Caco-2 (cell line): ENCODE data around the gene CHAC2. TPM values are rescaled to one million over a fixed set of nuclear protein-coding genes. Genes with fewer than 3 reads are reported as not detected.

Experiments
- BruUV-seq: library from RNA; stranded (reverse); fragments of 400-500 nt; replicated peaks from 2 replicates; lab custom pipeline; 2021; lab: Mats Ljungman, UMichigan
- CTCF ChIA-PET: fragments of 300-600 bp; sonication (Branson Sonifier 250); formaldehyde crosslinking; loops from one replicate; lab custom pipeline; 2022; ENCODE audit warnings: antibody characterized with exemption; lab: Charles Lee
- POLR2A ChIA-PET: fragments of 300-600 bp; sonication (Branson Sonifier 250); formaldehyde crosslinking; loops from one replicate; lab custom pipeline; 2022; ENCODE audit warnings: antibody characterized with exemption; lab: Charles Lee
- DNase-seq, 2 experiments: peaks; one replicate each; pipeline versions ENCODE4 v3.0.0 to v3.0.0-alpha.2; 2020 to 2022
- H3K27me3 ChIP-seq: replicated peaks from 2 replicates; pipeline ENCODE4 v1.6.0; 2011; ENCODE audit warnings: low read length; ENCODE audit not compliant: control insufficient read depth, insufficient read depth
- H3K36me3 ChIP-seq: 2 replicates; pipeline ENCODE4 v1.5.1; 2011; ENCODE audit warnings: low read length; ENCODE audit not compliant: control insufficient read depth, insufficient read depth
- H3K4me1 ChIP-seq: fragments of 250-450 bp; sonication (Bioruptor Pico); 2 replicates; pipeline ENCODE4 v1.5.1; 2020; ENCODE audit warnings: mild to moderate bottlenecking
- H3K4me3 ChIP-seq: 2 replicates; pipeline ENCODE4 v1.5.1; 2011; ENCODE audit warnings: low read depth, mild to moderate bottlenecking, control low read depth, low read length
- H3K9me3 ChIP-seq: fragments of 250-450 bp; sonication (Bioruptor Pico); 2 replicates; pipeline ENCODE4 v1.5.1; 2020; ENCODE audit warnings: mild to moderate bottlenecking, moderate library complexity
- H3K27ac Mint-ChIP-seq: one replicate; pipeline ENCODE4 v1.8.0; 2022; ENCODE audit warnings: mixed read lengths; ENCODE audit not compliant: unreplicated experiment
- H3K27me3 Mint-ChIP-seq: one replicate; pipeline ENCODE4 v1.8.0; 2022; ENCODE audit warnings: mixed read lengths; ENCODE audit not compliant: insufficient read depth, unreplicated experiment
- H3K36me3 Mint-ChIP-seq: one replicate; pipeline ENCODE4 v1.8.0; 2022; ENCODE audit warnings: mild to moderate bottlenecking, mixed read lengths; ENCODE audit not compliant: insufficient read depth, unreplicated experiment
- H3K4me1 Mint-ChIP-seq: one replicate; pipeline ENCODE4 v1.8.0; 2022; ENCODE audit warnings: low read depth, mixed read lengths; ENCODE audit not compliant: unreplicated experiment
- H3K4me3 Mint-ChIP-seq: one replicate; pipeline ENCODE4 v1.8.0; 2022; ENCODE audit warnings: mild to moderate bottlenecking, moderate library complexity, mixed read lengths; ENCODE audit not compliant: unreplicated experiment
- H3K9me3 Mint-ChIP-seq: one replicate; pipeline ENCODE4 v1.8.0; 2022; ENCODE audit warnings: mixed read lengths; ENCODE audit not compliant: unreplicated experiment
- intact Hi-C: fragments of 100-400 bp; cut with micrococcal nuclease; formaldehyde crosslinking; loops from one replicate; pipeline ENCODE4 v1.10.0; 2022; ENCODE audit not compliant: unreplicated experiment
- total RNA-seq: library from RNA; stranded (reverse); gene quantifications from 2 replicates; pipeline ENCODE4 v1.2.3, GENCODE V29; 2022
- TF ChIP-seq, protein P1 (sequence below), 2 experiments: fragments of 200-600 bp in 1 of 2; IDR thresholded peaks; 1 replicate in 1 of 2; 2 replicates in 1 of 2; pipeline versions ENCODE4 v1.5.1 to v1.8.0; 2011 to 2022; ENCODE audit warnings: antibody characterized with exemption in 1 of 2, control low read depth in 1 of 2, inconsistent platforms in 1 of 2, low read depth in 1 of 2, low read length in 1 of 2, mild to moderate bottlenecking in 1 of 2, moderate library complexity in 1 of 2; ENCODE audit not compliant: insufficient read depth in 1 of 2, severe bottlenecking in 1 of 2, unreplicated experiment in 1 of 2

CHAC2 gene
- total RNA-seq, 1 experiment from 2014 or later = 3.9 TPM

DNA sequence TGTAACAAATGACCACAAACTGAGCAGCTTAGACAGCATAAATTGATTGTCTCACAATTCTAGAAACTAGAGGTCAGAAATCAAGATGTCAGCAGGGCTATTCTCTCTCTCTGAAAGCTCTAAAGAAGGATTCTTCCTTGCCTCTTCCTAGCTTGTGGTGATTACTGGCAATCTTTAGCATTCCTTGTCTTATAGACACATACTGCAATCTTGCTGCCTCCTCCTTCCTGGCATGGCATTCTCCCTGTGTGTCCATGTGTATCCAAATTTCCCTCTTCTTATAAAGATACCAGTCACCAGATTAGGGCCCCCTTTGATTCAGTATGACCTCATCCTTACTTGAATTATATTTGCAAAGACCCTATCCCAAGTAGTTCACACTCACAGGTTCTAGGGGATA, 16.8 kb downstream of the CHAC2 start:
- TF ChIP-seq, protein P1, sequence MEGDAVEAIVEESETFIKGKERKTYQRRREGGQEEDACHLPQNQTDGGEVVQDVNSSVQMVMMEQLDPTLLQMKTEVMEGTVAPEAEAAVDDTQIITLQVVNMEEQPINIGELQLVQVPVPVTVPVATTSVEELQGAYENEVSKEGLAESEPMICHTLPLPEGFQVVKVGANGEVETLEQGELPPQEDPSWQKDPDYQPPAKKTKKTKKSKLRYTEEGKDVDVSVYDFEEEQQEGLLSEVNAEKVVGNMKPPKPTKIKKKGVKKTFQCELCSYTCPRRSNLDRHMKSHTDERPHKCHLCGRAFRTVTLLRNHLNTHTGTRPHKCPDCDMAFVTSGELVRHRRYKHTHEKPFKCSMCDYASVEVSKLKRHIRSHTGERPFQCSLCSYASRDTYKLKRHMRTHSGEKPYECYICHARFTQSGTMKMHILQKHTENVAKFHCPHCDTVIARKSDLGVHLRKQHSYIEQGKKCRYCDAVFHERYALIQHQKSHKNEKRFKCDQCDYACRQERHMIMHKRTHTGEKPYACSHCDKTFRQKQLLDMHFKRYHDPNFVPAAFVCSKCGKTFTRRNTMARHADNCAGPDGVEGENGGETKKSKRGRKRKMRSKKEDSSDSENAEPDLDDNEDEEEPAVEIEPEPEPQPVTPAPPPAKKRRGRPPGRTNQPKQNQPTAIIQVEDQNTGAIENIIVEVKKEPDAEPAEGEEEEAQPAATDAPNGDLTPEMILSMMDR (IDR thresholded peaks at IDR 0.05; ENCODE audit: insufficient read depth in 1 of 2, low read depth in 1 of 2, low read length in 1 of 2, severe bottlenecking in 1 of 2, unreplicated experiment in 1 of 2) = no peak
- H3K27me3 Mint-ChIP-seq = no peaks in the 10 kb centered on the region
- no peak for DNase-seq
- ChIA-PET POLR2A (no interaction called here), CTCF (no interaction called here)
- Histone ChIP-seq H3K36me3 (no peaks in the 10 kb centered on the region; the same call in 1 of the 2 replicates), H3K4me1 (no peaks in the 10 kb centered on the region), H3K9me3 (no peaks in the 10 kb centered on the region), H3K4me3 (no peak overlapping the region), H3K27me3 (no peaks in the 10 kb centered on the region)
- H3K4me1 Mint-ChIP-seq = peaks cover 7% of the 10 kb centered on the region
- H3K36me3 Mint-ChIP-seq = peaks cover 4% of the 10 kb centered on the region
- no peak overlapping the region for H3K27ac Mint-ChIP-seq
- intact Hi-C loops = no loop called here
- no TSS peak for BruUV-seq
- H3K4me3 Mint-ChIP-seq = no peak overlapping the region
- H3K9me3 Mint-ChIP-seq = no peaks in the 10 kb centered on the region

DNA sequence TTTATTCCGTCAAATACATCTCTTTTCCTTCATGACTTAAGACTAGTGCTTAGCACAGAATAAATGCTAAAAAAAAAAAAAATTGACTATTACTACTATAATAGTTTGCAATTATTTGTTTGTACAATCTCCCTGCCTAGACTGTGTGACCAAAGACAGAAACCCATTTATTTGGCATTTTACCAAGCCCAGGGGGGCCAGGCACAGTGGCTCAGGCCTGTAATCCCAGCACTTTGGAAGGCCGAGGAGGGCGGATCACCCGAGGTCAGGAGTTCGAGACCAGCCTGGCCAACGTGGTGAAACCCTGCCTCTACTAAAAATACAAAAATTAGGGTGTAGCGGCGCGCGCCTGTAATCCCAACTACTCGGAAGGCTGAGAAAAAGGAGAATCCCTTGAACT, 17.8 kb downstream of the CHAC2 start:
- Mint-ChIP-seq H3K27me3 (no peaks in the 10 kb centered on the region), H3K36me3 (no peaks in the 10 kb centered on the region), H3K4me3 (peak overlapping the region; percentile 96), H3K9me3 (no peaks in the 10 kb centered on the region), H3K27ac (no peak overlapping the region), H3K4me1 (peaks cover 7% of the 10 kb centered on the region)
- Histone ChIP-seq H3K36me3 (no peaks in the 10 kb centered on the region; the same call in 1 of the 2 replicates), H3K4me1 (no peaks in the 10 kb centered on the region), H3K4me3 (peak overlapping the region; percentile 84), H3K27me3 (no peaks in the 10 kb centered on the region), H3K9me3 (no peaks in the 10 kb centered on the region)
- ChIA-PET POLR2A (no interaction called here), CTCF (interaction anchor here (1.6 kb wide), 1 partner anchor 17 kb away, joined by 4 read pairs; the partner anchor contains the start of gene CHAC2)
- no peak for DNase-seq
- BruUV-seq = no TSS peak
- intact Hi-C loops = no loop called here
- TF ChIP-seq, protein P1 (IDR thresholded peaks at IDR 0.05; ENCODE audit: insufficient read depth in 1 of 2, low read depth in 1 of 2, low read length in 1 of 2, severe bottlenecking in 1 of 2, unreplicated experiment in 1 of 2) = no peak

DNA sequence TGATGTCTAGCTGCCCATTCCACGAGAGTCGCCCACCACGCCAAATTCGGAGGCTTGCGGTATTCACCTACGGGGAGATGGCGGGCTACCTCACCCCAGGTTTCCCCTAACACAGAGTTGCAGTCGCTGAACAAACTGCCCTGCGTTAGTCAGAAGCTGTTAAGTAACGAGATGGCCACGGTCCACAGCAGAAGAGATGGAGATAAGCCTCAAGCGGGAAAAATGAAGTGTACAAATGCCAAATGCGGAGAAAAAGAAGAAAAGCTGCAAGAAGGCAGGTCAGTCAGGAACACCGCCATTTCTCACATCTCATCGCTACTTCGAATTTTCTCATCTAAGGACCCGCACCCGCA, 18.7 kb downstream of the CHAC2 start:
- H3K9me3 Mint-ChIP-seq = no peaks in the 10 kb centered on the region
- H3K4me3 Mint-ChIP-seq = peak overlapping the region; percentile 96
- H3K27ac Mint-ChIP-seq = peak overlapping the region; percentile 80
- no peaks in the 10 kb centered on the region for H3K36me3 Mint-ChIP-seq
- no peaks in the 10 kb centered on the region for H3K27me3 ChIP-seq
- TSS peak; percentile 39 for BruUV-seq
- DNase-seq = no peak
- intact Hi-C loops = loop anchor here (1.0 to 2.0 kb wide), 2 partner anchors 19 to 36 kb away; partner anchors contain the start of gene CHAC2
- no peaks in the 10 kb centered on the region; the same call in 1 of the 2 replicates for H3K36me3 ChIP-seq
- no peaks in the 10 kb centered on the region for H3K9me3 ChIP-seq
- TF ChIP-seq, protein P1 (IDR thresholded peaks at IDR 0.05; ENCODE audit: insufficient read depth in 1 of 2, low read depth in 1 of 2, low read length in 1 of 2, severe bottlenecking in 1 of 2, unreplicated experiment in 1 of 2) = no peak
- peak overlapping the region; percentile 84 for H3K4me3 ChIP-seq
- H3K4me1 Mint-ChIP-seq = peaks cover 7% of the 10 kb centered on the region
- no peaks in the 10 kb centered on the region for H3K4me1 ChIP-seq
- ChIA-PET CTCF (interaction anchor here (1.6 kb wide), 1 partner anchor 18 kb away, joined by 4 read pairs; the partner anchor contains the start of gene CHAC2), POLR2A (no interaction called here)
- H3K27me3 Mint-ChIP-seq = no peaks in the 10 kb centered on the region
